GM12873 (cell line): ENCODE results near the gene DOC2A.
A peak's percentile ranks its signal among the peaks of the same experiment; 100 is the strongest.

Experiments
- TF ChIP-seq, protein P1 (sequence below): IDR thresholded peaks from 2 replicates; pipeline ENCODE4 v1.5.1; 2012; ENCODE audit warnings: low read depth, mild to moderate bottlenecking, moderate library complexity, low read length, control low read depth; ENCODE audit not compliant: insufficient read depth; ENCODE audit errors: missing control alignments

The DOC2A gene

DNA sequence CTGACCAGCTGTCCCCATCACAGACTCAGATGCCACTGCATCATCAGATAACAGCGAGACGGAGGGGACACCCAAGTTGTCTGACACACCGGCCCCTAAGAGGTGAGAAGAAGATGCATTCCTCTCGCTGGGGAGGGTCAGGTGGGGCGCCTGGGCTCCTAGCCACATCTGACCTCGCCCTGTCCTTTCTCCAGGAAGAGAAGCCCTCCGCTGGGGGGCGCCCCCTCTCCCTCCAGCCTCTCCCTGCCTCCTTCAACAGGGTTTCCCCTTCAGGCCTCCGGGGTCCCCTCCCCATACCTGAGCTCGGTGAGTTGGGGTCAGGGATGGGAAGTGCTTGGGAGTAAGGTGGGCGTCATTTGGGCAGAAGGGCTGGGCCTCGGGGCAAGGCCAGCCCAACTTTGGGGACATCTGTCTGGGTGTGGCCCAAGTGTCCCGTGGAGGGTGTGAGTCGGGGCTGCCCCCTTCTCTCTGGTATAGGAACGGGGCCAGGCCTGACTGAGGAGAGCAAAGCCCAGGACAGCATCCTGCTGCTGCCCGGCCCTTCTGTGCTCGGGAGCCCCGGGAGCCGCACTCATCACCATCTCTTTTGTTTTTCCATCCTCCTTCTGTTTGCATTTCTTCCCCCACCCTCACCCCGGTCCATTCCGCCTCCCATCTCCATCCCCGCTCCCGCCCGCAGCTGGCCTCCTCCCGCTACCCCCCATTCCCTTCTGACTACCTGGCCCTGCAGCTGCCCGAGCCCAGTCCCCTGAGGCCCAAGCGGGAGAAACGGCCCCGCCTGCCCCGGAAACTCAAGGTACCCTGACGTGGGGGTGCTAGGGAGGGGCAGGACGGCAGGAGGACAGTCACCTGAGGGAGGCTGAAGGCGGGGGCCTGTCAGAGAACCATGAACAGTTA, 9.8 kb downstream of the DOC2A start:
- TF ChIP-seq, protein P1, sequence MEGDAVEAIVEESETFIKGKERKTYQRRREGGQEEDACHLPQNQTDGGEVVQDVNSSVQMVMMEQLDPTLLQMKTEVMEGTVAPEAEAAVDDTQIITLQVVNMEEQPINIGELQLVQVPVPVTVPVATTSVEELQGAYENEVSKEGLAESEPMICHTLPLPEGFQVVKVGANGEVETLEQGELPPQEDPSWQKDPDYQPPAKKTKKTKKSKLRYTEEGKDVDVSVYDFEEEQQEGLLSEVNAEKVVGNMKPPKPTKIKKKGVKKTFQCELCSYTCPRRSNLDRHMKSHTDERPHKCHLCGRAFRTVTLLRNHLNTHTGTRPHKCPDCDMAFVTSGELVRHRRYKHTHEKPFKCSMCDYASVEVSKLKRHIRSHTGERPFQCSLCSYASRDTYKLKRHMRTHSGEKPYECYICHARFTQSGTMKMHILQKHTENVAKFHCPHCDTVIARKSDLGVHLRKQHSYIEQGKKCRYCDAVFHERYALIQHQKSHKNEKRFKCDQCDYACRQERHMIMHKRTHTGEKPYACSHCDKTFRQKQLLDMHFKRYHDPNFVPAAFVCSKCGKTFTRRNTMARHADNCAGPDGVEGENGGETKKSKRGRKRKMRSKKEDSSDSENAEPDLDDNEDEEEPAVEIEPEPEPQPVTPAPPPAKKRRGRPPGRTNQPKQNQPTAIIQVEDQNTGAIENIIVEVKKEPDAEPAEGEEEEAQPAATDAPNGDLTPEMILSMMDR = peak; percentile 16

DNA sequence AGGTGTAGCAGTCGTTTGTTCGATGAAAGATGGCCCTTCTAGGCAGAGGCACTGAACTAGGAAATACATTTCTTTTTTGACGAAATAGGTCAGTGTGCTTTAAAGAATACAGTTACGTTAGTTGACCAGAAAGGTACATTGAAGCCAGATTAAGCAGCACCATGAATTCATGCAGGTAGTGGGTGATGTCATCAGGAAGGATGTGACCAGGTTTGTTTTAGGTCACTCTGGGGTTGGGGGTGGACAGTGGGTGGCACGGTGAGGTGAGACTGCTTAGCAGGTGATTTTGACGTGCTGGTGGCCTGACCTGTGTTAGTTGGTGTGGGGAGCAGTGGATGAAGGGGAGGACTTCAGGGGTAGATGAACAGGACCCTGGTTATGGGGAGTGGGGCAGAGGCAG, 11.2 kb downstream of the DOC2A start:
- TF ChIP-seq, protein P1 = no peak

DNA sequence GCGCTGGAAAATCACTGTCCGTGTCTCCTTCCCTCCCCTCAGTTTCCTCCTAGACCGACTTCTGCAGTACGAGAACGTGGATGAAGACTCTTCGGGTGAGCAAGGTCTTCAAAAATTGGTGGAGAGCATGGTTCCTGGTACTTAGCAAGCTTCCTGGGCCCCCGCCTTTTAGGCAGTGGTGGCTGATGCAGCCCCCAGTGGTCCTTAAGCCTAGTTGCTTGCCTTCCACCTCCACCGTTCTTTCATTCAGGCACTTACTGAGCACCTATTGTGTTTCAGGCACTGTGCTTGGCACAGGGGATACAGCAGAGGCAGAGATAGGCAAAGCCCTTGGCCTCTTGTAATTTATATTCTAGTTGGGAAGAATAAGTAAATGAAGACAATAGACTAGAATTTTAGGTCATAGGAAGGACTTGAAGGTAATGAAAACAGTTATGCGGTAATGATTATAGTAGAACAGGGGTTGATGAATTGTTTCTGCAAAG, 14.0 kb downstream of the DOC2A start:
- TF ChIP-seq, protein P1 = peak; percentile 23

DNA sequence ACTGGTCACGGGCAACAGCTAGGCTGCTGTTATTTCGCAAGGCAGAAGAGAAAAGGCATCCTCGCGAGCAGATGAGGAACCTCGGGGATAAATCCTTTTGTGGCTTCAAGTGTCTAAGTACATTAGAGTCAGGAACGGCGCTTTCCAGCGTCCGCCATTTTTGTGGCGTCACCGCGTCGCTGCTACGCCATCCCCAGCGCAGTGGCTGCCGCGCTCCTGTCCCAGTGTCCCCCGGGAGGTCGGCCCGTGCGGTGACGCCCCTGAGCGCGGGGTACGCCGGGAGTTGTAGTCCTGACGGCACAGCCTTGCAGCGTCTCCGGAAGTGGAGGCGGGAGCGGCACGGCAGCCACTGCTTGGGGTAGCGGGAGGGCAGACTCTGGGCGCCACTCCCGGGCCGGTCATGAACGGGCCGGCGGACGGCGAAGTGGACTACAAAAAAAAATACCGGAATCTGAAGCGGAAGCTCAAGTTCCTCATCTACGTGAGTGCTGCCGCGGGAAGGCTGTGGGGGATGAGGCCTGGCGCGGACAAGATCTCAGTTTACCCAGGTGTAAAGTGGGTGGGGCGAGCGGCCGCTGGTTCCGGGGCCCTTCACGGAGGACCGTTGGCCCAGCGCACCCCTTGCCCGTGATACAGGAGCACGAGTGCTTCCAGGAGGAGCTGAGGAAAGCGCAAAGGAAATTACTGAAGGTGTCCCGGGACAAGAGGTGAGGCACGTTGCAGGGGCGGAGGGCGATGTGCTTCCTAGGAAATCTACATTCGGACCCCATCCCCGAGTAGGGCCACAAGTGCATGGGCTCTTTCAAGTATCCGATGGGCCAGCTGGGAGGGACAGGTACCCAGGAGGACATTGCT, 14.7 kb downstream of the DOC2A start, which contains the start of gene INO80E:
Gene INO80E, plus strand, starts transcription at position 331 of the 855 bp plus-strand sequence. Its CDS starts 70 bp downstream, at position 401.
- TF ChIP-seq, protein P1 = peak; percentile 9

DNA sequence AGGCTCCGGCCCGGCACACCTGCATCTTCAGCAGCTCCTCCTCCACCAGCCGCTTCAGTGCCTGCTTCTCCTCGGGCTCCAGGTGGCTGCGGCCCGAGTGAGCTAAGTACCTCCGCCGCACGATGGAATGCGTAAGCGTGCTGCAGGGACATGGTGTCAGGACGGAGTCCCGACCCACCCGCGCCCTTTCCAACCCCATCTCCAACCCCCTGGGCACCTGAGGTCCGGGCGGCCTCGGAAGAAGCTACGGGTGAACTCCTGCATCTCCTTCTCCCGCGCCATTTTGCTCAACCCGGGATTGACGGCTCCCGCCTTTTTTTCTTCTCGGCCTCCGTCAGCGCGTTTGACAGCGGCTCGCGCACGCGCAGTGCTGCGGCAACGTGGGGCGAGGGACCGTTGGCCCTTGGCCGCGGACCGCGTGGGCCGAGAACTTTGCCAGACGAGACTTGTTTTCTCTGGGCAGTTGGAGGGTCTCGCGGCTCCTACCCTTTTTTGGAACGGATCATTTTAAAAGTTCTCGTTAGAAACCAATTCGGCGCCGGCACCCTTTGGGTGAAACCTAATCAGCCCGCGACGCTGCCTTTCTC, 15.4 kb downstream of the DOC2A start, which contains the start of gene HIRIP3:
Gene HIRIP3, minus strand, starts transcription at position 294 of the 587 bp plus-strand sequence. Its CDS starts 12 bp downstream, at position 282.
- TF ChIP-seq, protein P1 = no peak

DNA sequence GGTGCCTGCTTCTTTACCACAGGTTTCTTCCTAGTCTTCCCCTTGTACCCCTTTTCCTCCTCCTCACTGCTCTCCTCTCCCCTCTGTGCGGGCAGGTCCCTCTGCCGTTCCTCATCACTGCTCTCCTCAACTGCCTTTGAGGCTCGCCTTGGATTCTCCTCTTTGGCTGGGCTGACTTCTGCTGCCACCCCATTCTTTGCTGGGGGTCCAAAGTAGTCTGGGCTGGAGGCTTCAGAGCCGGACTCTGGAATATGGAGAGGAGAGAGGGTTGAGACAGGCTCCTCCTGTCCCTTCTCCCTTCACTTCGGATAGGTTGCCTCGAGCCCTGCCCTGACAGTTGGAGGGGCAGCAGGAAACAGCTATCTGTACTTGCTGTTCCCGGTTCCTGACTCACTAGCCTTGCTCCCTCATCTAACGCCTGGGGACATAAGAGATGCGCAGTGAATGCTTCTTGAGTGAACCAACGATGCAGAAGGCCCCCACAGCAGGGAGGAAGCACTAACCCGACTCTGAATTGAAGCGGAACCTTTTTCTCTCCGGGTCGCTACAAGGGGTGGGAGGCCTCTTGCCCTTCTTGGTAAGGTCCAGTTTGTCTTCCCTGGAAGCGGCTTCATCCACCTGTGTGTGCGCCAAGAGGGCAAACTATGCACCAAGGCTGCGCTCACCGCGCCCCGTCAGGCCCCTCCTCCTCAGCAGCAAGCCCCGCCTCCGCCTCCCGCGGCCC, 16.1 kb downstream of the DOC2A start:
- TF ChIP-seq, protein P1 = no peak
